Prostate gland (tissue), 2 donors: Measurements from ENCODE around the gene RNF181.

Experiments used
- CTCF ChIP-seq, 4 experiments: fragments of 200-600 bp in 2 of 4; fragments of 450-650 bp in 2 of 4; sonication (generic) in 2 of 4; IDR thresholded peaks; 1 replicate in 3 of 4; 2 replicates in 1 of 4; pipeline ENCODE4 v1.5.1; 2016 to 2019; ENCODE audit warnings: antibody characterized with exemption in 4 of 4, mild to moderate bottlenecking in 2 of 4, moderate library complexity in 2 of 4
- POLR2A ChIP-seq: fragments of 450-650 bp; IDR thresholded peaks from one replicate; pipeline ENCODE4 v1.6.1; 2016; ENCODE audit warnings: antibody characterized with exemption, mild to moderate bottlenecking
- POLR2AphosphoS5 ChIP-seq: sonication (generic); formaldehyde crosslinking; IDR thresholded peaks from one replicate; pipeline ENCODE4 v1.6.1; 2017; ENCODE audit warnings: antibody characterized with exemption

- no peak for TF ChIP-seq CTCF (IDR thresholded peaks at IDR 0.05)
- TF ChIP-seq POLR2A: no peak
- no peak for TF ChIP-seq POLR2AphosphoS5
These were observed 49.4 kb downstream of the RNF181 start for GRCh38 chr2:85644909-85645308.
